Measurements from ENCODE around the gene SHISA6.

DNA sequence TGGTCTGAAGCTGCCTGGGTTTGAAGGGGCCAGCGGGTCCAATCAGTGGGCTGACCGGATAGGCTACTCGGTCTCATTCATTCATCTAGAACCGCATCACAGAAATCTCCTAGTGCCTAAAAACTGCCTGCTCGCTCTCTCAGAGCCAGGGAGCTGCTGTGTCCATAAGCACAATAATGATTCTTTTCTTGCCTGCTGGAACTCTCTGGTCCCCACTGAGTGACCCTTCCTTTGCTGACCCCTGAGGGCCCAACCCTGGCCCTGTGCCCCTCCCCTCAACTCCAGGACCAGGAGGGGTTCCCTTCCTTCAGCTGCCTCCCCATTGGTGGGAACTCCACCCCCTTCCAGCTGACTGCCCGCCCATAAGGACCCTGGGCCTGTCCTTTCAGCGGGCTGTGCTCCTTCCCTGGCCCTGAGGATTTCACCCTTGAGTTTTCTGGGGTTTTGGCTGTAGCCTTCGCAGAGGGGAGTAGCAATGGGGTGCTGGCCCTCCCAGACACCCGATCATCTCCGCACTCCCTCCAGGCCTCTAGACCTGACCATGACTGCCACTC is 317.7 kb downstream of the SHISA6 start:
- TF ChIP-seq POLR2AphosphoS5 (IDR thresholded peaks at IDR 0.05; ENCODE audit: low read depth, low read length) (no peak), TAF1 (IDR thresholded peaks at IDR 0.05; ENCODE audit: borderline replicate concordance, insufficient read depth, low read length) (no peak), FOXP2 (optimal IDR thresholded peaks at IDR 0.05; ENCODE audit: borderline replicate concordance, extremely low read depth, extremely low read length, insufficient read depth) (no peak), SIN3A (IDR thresholded peaks at IDR 0.05; ENCODE audit: borderline replicate concordance, insufficient read depth, low read length) (no peak)
- TF ChIP-seq, protein P1, sequence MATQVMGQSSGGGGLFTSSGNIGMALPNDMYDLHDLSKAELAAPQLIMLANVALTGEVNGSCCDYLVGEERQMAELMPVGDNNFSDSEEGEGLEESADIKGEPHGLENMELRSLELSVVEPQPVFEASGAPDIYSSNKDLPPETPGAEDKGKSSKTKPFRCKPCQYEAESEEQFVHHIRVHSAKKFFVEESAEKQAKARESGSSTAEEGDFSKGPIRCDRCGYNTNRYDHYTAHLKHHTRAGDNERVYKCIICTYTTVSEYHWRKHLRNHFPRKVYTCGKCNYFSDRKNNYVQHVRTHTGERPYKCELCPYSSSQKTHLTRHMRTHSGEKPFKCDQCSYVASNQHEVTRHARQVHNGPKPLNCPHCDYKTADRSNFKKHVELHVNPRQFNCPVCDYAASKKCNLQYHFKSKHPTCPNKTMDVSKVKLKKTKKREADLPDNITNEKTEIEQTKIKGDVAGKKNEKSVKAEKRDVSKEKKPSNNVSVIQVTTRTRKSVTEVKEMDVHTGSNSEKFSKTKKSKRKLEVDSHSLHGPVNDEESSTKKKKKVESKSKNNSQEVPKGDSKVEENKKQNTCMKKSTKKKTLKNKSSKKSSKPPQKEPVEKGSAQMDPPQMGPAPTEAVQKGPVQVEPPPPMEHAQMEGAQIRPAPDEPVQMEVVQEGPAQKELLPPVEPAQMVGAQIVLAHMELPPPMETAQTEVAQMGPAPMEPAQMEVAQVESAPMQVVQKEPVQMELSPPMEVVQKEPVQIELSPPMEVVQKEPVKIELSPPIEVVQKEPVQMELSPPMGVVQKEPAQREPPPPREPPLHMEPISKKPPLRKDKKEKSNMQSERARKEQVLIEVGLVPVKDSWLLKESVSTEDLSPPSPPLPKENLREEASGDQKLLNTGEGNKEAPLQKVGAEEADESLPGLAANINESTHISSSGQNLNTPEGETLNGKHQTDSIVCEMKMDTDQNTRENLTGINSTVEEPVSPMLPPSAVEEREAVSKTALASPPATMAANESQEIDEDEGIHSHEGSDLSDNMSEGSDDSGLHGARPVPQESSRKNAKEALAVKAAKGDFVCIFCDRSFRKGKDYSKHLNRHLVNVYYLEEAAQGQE (IDR thresholded peaks at IDR 0.05; ENCODE audit: insufficient read depth in 1 of 2, low read depth in 2 of 2, low read length in 2 of 2): no peak

Data from PFSK-1 (cell line).